ENCODE results near the gene MAPK12. TPM values are rescaled to one million over a fixed set of nuclear protein-coding genes. Genes with fewer than 3 reads are reported as not detected.

The MAPK12 gene
- total and polyA plus RNA-seq, 12 donors: 10.6 to 23.0 (median 16.1) TPM

DNA sequence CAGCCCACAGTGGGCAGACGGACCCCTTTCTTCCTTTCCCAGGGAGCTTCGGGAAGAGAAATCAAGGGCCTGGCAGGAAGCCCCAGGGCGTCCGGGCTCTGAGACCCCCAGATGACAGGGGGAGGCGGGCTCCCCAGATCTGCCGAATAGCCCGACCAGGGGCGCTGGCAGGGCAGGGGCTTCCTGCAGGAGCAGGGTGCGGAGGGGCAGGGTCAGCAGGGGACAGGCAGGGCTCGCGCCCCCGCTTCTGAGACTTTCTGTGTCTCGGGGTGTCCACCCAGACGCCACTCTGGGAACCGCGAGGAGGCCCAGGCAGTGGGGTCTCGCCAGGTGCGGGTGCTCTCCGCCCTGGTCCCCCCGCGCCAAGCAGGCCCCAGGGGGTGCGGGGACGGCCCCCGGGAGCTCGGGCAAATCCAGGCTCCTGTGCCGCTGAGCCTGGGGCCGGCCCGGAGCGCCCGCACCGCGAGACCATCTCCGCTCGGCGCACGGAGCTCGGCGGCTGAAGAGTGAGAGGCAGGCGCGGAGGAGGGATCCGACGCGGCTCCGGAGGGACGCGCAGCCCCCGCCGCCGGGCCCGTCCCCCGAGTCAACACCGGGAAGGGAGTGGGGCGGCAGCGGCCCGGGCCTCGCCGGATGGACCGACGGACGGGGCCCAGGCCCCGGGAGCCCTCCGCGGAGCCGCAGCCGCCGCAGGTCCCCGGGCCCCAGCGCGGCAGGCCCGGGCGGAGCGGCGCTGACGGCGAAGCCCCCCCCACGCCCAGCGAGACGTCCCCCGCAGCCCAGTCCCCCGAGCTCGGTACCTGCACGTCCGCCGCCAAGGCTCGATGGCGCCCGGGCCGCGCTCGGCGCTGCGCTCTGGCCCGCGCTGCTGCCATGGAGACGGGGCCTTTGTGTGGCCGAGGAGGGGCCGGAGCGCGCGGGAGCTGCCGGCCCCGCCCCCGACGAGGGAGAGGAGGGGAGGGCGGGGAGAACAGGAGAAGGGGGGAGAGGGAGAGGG, 45.6 kb upstream of the MAPK12 start, which contains the start of gene PLXNB2:
Gene PLXNB2, minus strand, starts transcription at position 894 of the 997 bp plus-strand sequence. CDS start 17,062 bp downstream, outside the sequence.
- WGBS, 2 donors: 0 to 1% methylated on average over 81 to 104 of the region's 105 CpGs
- DNase-seq (peak; percentile 87 to 88), ATAC-seq (peak; percentile 36 to 76 (median 62))
- intact Hi-C loops (cut with DNase I): loop anchor here in 1 of 10 donors (5.0 kb wide), 1 partner anchor 35 kb away; the partner anchor contains the start of gene MAPK11
- H3K4me3 ChIP-seq: peak within 1 kb of the TSS; percentile 85 to 98 (median 94)
- no peaks in the 10 kb centered on the region for H3K9me3 ChIP-seq
- peak within 1 kb of the TSS; percentile 91 to 98 (median 94) for H3K27ac ChIP-seq
- TF ChIP-seq, protein P1, sequence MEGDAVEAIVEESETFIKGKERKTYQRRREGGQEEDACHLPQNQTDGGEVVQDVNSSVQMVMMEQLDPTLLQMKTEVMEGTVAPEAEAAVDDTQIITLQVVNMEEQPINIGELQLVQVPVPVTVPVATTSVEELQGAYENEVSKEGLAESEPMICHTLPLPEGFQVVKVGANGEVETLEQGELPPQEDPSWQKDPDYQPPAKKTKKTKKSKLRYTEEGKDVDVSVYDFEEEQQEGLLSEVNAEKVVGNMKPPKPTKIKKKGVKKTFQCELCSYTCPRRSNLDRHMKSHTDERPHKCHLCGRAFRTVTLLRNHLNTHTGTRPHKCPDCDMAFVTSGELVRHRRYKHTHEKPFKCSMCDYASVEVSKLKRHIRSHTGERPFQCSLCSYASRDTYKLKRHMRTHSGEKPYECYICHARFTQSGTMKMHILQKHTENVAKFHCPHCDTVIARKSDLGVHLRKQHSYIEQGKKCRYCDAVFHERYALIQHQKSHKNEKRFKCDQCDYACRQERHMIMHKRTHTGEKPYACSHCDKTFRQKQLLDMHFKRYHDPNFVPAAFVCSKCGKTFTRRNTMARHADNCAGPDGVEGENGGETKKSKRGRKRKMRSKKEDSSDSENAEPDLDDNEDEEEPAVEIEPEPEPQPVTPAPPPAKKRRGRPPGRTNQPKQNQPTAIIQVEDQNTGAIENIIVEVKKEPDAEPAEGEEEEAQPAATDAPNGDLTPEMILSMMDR (IDR thresholded peaks at IDR 0.05): no peak
- H3K27me3 ChIP-seq: peaks cover 0 to 4% (median 0%) of the 10 kb centered on the region in 7 donors
- H3K4me1 ChIP-seq: peaks cover 43 to 66% (median 64%) of the 10 kb centered on the region in 9 donors
- no peaks in the 10 kb centered on the region for H3K36me3 ChIP-seq

- intact Hi-C loops (cut with DNase I): loop anchor here in 1 of 10 donors (5.0 kb wide), 1 partner anchor 34 kb away; the partner anchor contains the start of gene MAPK11
- DNase-seq: peak; percentile 79 to 88
- peaks cover 53 to 77% (median 74%) of the 10 kb centered on the region in 9 donors for H3K4me1 ChIP-seq
- peaks cover 0 to 4% (median 0%) of the 10 kb centered on the region in 7 donors for H3K27me3 ChIP-seq
- TF ChIP-seq, protein P1 (IDR thresholded peaks at IDR 0.05): no peak
- peak; percentile 28 to 64 (median 50) for ATAC-seq
- H3K9me3 ChIP-seq: no peaks in the 10 kb centered on the region
- WGBS, 2 donors: 1% methylated on average over 21 of the region's 21 CpGs
- peak overlapping the region; percentile 85 to 98 (median 94) for H3K4me3 ChIP-seq
- peaks cover 0 to 1% (median 0%) of the 10 kb centered on the region in 9 donors for H3K36me3 ChIP-seq
- H3K27ac ChIP-seq: peak overlapping the region; percentile 91 to 98 (median 94)
These were observed 44.6 kb upstream of the MAPK12 start for GRCh38 chr22:50305923-50306566.

DNA sequence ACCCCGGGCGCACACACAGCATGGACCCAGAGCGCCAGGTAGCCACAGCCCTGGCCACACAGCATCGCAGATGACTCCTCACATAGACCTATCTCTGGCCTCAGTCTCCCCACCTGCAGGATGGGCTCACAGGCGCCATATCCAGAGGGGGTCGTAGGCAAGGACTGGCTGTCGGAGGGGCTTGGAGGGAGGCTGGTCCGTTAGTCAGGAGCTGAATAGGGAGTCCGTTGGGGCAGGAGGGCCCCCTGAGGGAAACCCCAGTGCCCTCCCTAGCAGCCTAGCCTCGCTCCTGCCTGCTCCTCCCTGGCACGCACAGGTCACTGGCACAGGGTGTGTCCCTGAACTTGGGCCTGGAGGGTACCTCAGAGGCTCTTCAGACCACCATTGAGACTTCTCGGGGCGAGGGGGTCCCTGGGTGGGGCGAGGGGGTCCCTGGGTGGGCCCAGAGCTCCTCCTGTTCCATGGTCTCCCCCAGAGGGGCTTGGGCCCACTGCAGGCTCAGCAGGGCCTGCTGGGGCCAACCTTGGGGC, 44.0 kb upstream of the MAPK12 start:
- ATAC-seq (peak in 2 of 8 donors; percentile 0 to 4), DNase-seq (no peak)
- TF ChIP-seq, protein P1 (IDR thresholded peaks at IDR 0.05): no peak
- Histone ChIP-seq H3K4me1 (peaks cover 59 to 82% (median 80%) of the 10 kb centered on the region in 9 donors), H3K4me3 (peak overlapping the region; percentile 21 to 98 (median 94)), H3K27me3 (peaks cover 0 to 6% (median 0%) of the 10 kb centered on the region in 7 donors), H3K36me3 (peaks cover 0 to 5% (median 0%) of the 10 kb centered on the region in 9 donors), H3K27ac (peak overlapping the region; percentile 91 to 98 (median 94)), H3K9me3 (no peaks in the 10 kb centered on the region)
- intact Hi-C loops (cut with DNase I): loop anchor here in 1 of 10 donors (5.0 kb wide), 1 partner anchor 33 kb away; the partner anchor contains the start of gene MAPK11
- WGBS, 2 donors: 56 to 68% methylated on average over 14 of the region's 14 CpGs

Measured in heart right ventricle (tissue), 16 donors.